OCI-LY3 (cell line): ENCODE data around the gene COX8A.

ENCODE experiments used
- EZH2phosphoT487 ChIP-seq: fragments of 200-600 bp; shearing (Covaris generic); IDR thresholded peaks from 2 replicates; pipeline ENCODE4 v1.6.1; 2018; ENCODE audit warnings: antibody characterized with exemption, mixed run types, low read depth
- TF ChIP-seq, protein P1 (sequence below): fragments of 200-600, 300-600 bp; sonication (generic); IDR thresholded peaks from 2 replicates; pipeline ENCODE4 v1.5.1; 2014; ENCODE audit warnings: antibody characterized with exemption, low read length, low read depth

DNA sequence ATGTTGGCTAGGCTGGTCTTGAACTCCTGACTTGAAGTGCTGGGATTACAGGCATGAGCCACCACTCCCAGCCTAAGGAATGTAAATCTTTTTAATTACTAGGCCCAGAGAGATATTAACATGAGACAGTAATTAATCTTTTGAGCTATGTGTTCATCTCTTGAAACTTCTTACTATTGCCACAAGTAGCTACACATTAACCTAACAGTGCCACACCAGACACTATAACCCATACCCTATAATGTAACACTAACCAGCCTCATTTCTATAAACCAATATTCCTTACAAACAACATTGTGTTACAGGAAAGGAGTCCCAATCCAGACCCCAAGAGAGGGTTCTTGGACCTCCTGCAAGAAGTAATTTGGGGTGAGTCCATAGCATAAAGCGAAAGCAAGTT, 8.0 kb upstream of the COX8A start:
- TF ChIP-seq EZH2phosphoT487: no peak
- TF ChIP-seq, protein P1, sequence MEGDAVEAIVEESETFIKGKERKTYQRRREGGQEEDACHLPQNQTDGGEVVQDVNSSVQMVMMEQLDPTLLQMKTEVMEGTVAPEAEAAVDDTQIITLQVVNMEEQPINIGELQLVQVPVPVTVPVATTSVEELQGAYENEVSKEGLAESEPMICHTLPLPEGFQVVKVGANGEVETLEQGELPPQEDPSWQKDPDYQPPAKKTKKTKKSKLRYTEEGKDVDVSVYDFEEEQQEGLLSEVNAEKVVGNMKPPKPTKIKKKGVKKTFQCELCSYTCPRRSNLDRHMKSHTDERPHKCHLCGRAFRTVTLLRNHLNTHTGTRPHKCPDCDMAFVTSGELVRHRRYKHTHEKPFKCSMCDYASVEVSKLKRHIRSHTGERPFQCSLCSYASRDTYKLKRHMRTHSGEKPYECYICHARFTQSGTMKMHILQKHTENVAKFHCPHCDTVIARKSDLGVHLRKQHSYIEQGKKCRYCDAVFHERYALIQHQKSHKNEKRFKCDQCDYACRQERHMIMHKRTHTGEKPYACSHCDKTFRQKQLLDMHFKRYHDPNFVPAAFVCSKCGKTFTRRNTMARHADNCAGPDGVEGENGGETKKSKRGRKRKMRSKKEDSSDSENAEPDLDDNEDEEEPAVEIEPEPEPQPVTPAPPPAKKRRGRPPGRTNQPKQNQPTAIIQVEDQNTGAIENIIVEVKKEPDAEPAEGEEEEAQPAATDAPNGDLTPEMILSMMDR: no peak
